Psoas muscle (tissue), 8 donors: ENCODE results near the gene ARHGEF7. TPM values are rescaled to one million over a fixed set of nuclear protein-coding genes. Genes with fewer than 3 reads are reported as not detected.

Source experiments
- ATAC-seq, 4 donors: fragments of 200-7000 bp; cut with Tn5 transposase; one replicate each; pipeline ENCODE4 v1.9.1; 2020; ENCODE audit warnings: moderate library complexity in 3 of 4, mild to moderate bottlenecking in 2 of 4
- DNase-seq, 2 donors: peaks; one replicate each; pipeline ENCODE4 v3.0.0-alpha.2; 2020
- H3K27ac ChIP-seq: fragments of 200-600 bp; one replicate; pipeline ENCODE4 v1.8.0; 2022
- H3K27me3 ChIP-seq, 3 donors: fragments of 200-600 bp in 1 of 3; one replicate each; pipeline versions ENCODE4 v1.6.1 to v1.8.0; 2013 to 2022; ENCODE audit warnings: low read length in 2 of 3, mild to moderate bottlenecking in 2 of 3, moderate library complexity in 1 of 3; ENCODE audit not compliant: insufficient read depth in 3 of 3
- H3K36me3 ChIP-seq, 2 donors: fragments of 200-600 bp in 1 of 2; one replicate each; pipeline versions ENCODE4 v1.6.1 to v1.8.0; 2013 to 2022; ENCODE audit warnings: low read depth in 1 of 2, mild to moderate bottlenecking in 1 of 2, moderate library complexity in 1 of 2; ENCODE audit not compliant: insufficient read depth in 1 of 2
- H3K4me1 ChIP-seq: fragments of 200-600 bp; one replicate; pipeline ENCODE4 v1.8.0; 2022
- H3K4me3 ChIP-seq: fragments of 200-600 bp; one replicate; pipeline ENCODE4 v1.8.0; 2022; ENCODE audit warnings: mild to moderate bottlenecking
- H3K9me3 ChIP-seq: fragments of 200-600 bp; one replicate; pipeline ENCODE4 v1.8.0; 2022
- WGBS, 3 donors: extraction: QIAGEN DNeasy Blood & Tissue Kit; methylation state at CpG; one replicate each; pipeline versions ENCODE4 v1.1.6 to v1.1.7; 2013; 5-methylcytosine and 5-hydroxymethylcytosine counted together
- intact Hi-C, 2 donors: fragments of 100-400 bp; cut with DNase I; formaldehyde crosslinking; loops; one replicate each; pipeline versions ENCODE4 v1.11.0 to v1.14.2; 2022
- polyA plus RNA-seq, 3 donors: library from polyadenylated mRNA; stranded (reverse); fragments of 200-250 nt; gene quantifications; one replicate each; pipeline ENCODE4 v1.2.3, GENCODE V29; 2013
- total RNA-seq, 4 donors: library from RNA; stranded (reverse); fragmentation: NEBNext Ultra II Directional in 2 of 4; extraction: Animal tissue kit (Norgen Biotek cat#: 25700) in 2 of 4; gene quantifications; one replicate each; pipeline versions ENCODE4 v1.2.1 to v1.2.4, GENCODE V29; 2021 to 2023
- TF ChIP-seq, protein P1 (sequence below): fragments of 200-600 bp; IDR thresholded peaks from one replicate; pipeline ENCODE4 v1.8.0; 2022; ENCODE audit warnings: antibody characterized with exemption
- donor health status: healthy with polysubstance abuse.
- donor health status: DM: no; HTN: no; CAD: no; lungs with moderate emphysema.
- donor health status: Bipolar disorder and iron deficiency.
- donor health status: healthy.
- donor health status: DM: yes; HTN: yes; CAD: no.
- donor health status: DM: no; HTN: no; CAD: no.
- donor health status: DM: no; HTN: no; CAD: no.
- donor health status: DM: yes; HTN: yes; CAD: no.

ARHGEF7 gene
- total and polyA plus RNA-seq, 7 donors = 21.6 to 53.6 (median 46.8) TPM

DNA sequence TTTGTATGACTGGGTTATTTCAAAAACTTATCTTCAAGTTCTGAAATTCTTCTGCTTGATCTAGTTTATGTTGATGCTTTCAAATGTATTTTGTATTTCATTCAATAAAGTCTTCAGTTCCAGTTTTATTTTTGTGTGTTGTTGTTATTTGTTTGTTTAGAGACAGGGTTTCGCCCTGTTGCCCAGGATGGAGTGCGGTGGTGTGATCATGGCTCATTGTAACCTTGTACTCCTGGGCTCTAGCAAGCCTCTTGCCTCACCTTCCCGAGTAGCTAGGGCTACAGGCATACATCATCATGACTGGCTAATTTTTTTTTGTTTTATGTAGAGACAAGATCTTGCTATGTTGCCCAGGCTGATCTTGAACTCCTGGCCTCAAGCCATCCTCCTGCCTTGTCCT is 40.3 kb upstream of the ARHGEF7 start:
- ATAC-seq (no peak), DNase-seq (no peak)
- intact Hi-C loops = loop anchor here in 1 of 2 donors (5.0 kb wide), 1 partner anchor 37 kb away; no protein-coding TSS in a partner anchor
- WGBS, 3 donors = 91 to 98% (median 93%) methylated on average over 3 of the region's 3 CpGs
- peaks cover 22% of the 10 kb centered on the region for H3K9me3 ChIP-seq
- peaks cover 0 to 2% (median 0%) of the 10 kb centered on the region in 3 donors for H3K27me3 ChIP-seq
- TF ChIP-seq, protein P1, sequence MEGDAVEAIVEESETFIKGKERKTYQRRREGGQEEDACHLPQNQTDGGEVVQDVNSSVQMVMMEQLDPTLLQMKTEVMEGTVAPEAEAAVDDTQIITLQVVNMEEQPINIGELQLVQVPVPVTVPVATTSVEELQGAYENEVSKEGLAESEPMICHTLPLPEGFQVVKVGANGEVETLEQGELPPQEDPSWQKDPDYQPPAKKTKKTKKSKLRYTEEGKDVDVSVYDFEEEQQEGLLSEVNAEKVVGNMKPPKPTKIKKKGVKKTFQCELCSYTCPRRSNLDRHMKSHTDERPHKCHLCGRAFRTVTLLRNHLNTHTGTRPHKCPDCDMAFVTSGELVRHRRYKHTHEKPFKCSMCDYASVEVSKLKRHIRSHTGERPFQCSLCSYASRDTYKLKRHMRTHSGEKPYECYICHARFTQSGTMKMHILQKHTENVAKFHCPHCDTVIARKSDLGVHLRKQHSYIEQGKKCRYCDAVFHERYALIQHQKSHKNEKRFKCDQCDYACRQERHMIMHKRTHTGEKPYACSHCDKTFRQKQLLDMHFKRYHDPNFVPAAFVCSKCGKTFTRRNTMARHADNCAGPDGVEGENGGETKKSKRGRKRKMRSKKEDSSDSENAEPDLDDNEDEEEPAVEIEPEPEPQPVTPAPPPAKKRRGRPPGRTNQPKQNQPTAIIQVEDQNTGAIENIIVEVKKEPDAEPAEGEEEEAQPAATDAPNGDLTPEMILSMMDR = no peak
- no peaks in the 10 kb centered on the region for H3K4me1 ChIP-seq
- H3K36me3 ChIP-seq = no peaks in the 10 kb centered on the region
- no peak overlapping the region for H3K4me3 ChIP-seq
- no peak overlapping the region for H3K27ac ChIP-seq

DNA sequence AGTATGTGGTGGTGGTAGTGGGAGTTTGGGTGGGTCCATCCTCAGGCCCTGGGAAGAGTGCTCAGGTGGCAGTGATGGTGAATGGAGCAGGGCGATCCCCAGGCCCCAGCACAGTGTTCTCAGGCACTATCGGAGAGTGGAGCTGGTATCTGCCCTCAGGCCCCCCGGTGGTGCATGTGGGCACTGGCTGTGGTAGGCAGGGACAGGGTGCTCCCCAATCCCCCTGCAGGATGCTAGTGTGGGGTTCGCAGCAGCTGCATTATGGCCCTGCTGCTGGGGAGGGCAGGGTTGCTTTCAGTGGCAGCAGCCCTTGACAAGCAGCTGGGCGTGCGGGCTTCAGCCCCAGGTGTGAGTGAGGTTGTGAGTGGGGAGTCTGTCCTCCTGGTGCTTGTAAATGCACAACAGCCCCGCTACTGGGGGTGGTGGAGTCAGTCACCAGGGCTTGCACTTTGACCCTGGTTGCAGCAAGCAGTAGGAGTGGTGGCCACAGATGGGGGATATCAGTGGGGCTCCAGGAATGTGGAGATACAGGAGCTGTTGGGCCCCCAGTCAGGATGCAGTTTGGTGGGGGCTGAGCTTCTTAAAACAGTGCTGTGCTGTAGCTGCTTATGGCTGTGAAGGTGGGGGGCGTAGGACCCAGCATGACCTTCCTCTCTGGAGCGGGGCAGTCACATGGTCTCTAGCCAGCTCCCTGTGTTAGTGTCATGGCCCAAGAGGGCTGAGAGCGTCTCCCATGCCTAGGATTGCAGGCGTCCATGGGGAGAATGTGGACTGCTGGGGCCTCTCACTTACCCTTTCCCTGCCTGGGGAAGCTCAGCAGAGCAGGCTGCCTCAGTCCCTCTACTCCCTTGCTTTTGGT is 38.7 kb upstream of the ARHGEF7 start:
- H3K4me3 ChIP-seq = no peak overlapping the region
- H3K27ac ChIP-seq = no peak overlapping the region
- DNase-seq = no peak
- ATAC-seq = no peak
- H3K36me3 ChIP-seq = no peaks in the 10 kb centered on the region
- TF ChIP-seq, protein P1 = no peak
- no peaks in the 10 kb centered on the region for H3K27me3 ChIP-seq
- WGBS, 3 donors = 89 to 90% (median 90%) methylated on average over 10 to 11 of the region's 11 CpGs
- H3K9me3 ChIP-seq = peaks cover 22% of the 10 kb centered on the region
- H3K4me1 ChIP-seq = no peaks in the 10 kb centered on the region
- intact Hi-C loops = no loop called here

DNA sequence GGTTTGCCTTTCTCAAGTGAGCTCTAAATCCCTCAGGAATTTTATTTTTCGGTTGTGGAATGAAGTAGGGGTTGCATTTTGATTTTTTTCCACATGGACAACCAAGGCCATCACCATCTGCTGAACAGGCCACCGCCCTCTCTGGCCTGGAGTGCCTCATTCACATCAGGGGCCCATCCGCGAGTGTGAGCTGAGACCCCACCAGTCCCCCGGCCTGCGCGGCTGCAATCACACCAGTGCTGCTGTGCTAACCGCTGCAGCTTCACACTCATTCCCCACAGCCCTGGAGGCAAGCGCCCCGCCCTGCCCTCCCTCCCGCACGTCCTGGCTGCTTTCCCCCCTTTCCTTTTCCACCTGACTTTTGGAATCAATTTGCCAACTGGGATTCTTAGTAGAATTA is 35.7 kb upstream of the ARHGEF7 start:
- no peak for DNase-seq
- H3K9me3 ChIP-seq = peaks cover 10% of the 10 kb centered on the region
- intact Hi-C loops = no loop called here
- 84 to 90% (median 88%) methylated on average over 12 of the region's 12 CpGs for WGBS, 3 donors
- no peak for ATAC-seq
- H3K36me3 ChIP-seq = no peaks in the 10 kb centered on the region
- TF ChIP-seq, protein P1 = no peak
- no peak overlapping the region for H3K4me3 ChIP-seq
- no peaks in the 10 kb centered on the region for H3K4me1 ChIP-seq
- H3K27ac ChIP-seq = no peak overlapping the region
- H3K27me3 ChIP-seq = no peaks in the 10 kb centered on the region

DNA sequence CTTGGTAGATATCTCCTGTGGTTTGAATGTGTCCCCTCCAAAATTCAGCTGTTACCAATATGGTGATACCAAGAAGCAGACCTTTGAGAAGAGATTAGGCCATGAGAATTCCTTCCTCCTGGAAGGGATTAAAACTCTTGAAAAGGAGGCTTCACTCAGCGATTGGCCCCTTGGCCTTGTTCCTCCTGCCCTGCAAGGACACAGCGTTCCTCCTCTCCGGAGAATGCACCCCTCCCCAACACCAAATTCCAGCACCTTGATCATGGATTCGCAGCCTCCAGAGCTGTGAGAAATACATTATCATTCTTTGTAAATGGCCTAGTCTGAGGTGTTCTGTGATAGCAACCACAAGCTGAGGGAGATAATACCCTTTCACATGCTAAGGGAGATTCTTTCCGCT is 34.5 kb upstream of the ARHGEF7 start:
- Histone ChIP-seq H3K4me1 (no peaks in the 10 kb centered on the region), H3K4me3 (no peak overlapping the region), H3K36me3 (no peaks in the 10 kb centered on the region), H3K27me3 (no peaks in the 10 kb centered on the region), H3K27ac (no peak overlapping the region), H3K9me3 (no peaks in the 10 kb centered on the region)
- TF ChIP-seq, protein P1 = no peak
- ATAC-seq (no peak), DNase-seq (no peak)
- intact Hi-C loops = no loop called here
- 68 to 83% (median 72%) methylated on average over 5 of the region's 5 CpGs for WGBS, 3 donors
